ENCODE data around the gene C16orf54.
"Not testable (repeated sequence)": the region's sequence is repeated elsewhere in the genome, so short reads cannot be mapped to it uniquely, and the experiment has no call there.

The C16orf54 gene

GRCh38 chr16:29745853-29746345, at the start of gene C16orf54:
C16orf54 (minus strand) TSS chr16:29745990; CDS start chr16:29744951, 1,039 bp downstream.
- no peak for DNase-seq (ENCODE audit: low read depth, low spot score)
- no peak within 1 kb of the TSS for H3K27ac ChIP-seq

- DNase-seq (ENCODE audit: low read depth, low spot score), result no peak
- H3K27ac ChIP-seq, result no peak overlapping the region
Measured at GRCh38 chr16:29794231-29794710, 48.5 kb upstream of the C16orf54 start.

- H3K27ac ChIP-seq; DNase-seq (ENCODE audit: low read depth, low spot score): not testable (repeated sequence)
Measured at GRCh38 chr16:29793153-29793552, 47.4 kb upstream of the C16orf54 start.

- no peak for DNase-seq (ENCODE audit: low read depth, low spot score)
- peak overlapping the region; percentile 24 for H3K27ac ChIP-seq
Measured at GRCh38 chr16:29791845-29792807, 46.3 kb upstream of the C16orf54 start.

GRCh38 chr16:29790949-29791844, 45.4 kb upstream of the C16orf54 start:
- peak overlapping the region; percentile 24 for H3K27ac ChIP-seq
- DNase-seq (ENCODE audit: low read depth, low spot score), result no peak

GRCh38 chr16:29790183-29790948, 44.6 kb upstream of the C16orf54 start, which contains the start of gene KIF22:
KIF22 (plus strand) TSS chr16:29790751; CDS start chr16:29790760, 9 bp downstream.
- H3K27ac ChIP-seq, result peak within 1 kb of the TSS; percentile 44
- DNase-seq (ENCODE audit: low read depth, low spot score), result peak; percentile 93

- DNase-seq (ENCODE audit: low read depth, low spot score), result no peak
- H3K27ac ChIP-seq, result peak overlapping the region; percentile 44
Measured at GRCh38 chr16:29789775-29790182, 44.0 kb upstream of the C16orf54 start.

GRCh38 chr16:29787155-29787554, 41.4 kb upstream of the C16orf54 start:
- H3K27ac ChIP-seq; DNase-seq (ENCODE audit: low read depth, low spot score): not testable (repeated sequence)

GRCh38 chr16:29784901-29785500, 39.2 kb upstream of the C16orf54 start:
- H3K27ac ChIP-seq, result no peak overlapping the region
- no peak for DNase-seq (ENCODE audit: low read depth, low spot score)

GRCh38 chr16:29784157-29784556, 38.4 kb upstream of the C16orf54 start:
- DNase-seq (ENCODE audit: low read depth, low spot score), result no peak

GRCh38 chr16:29783094-29783953, 37.5 kb upstream of the C16orf54 start:
- H3K27ac ChIP-seq; DNase-seq (ENCODE audit: low read depth, low spot score): not testable (repeated sequence)

More at GRCh38 chr16:29784157-29784556, 38.4 kb upstream of the C16orf54 start:
- H3K27ac ChIP-seq, result no peak overlapping the region

GRCh38 chr16:29779474-29779873, 33.7 kb upstream of the C16orf54 start:
- no peak overlapping the region for H3K27ac ChIP-seq
- no peak for DNase-seq (ENCODE audit: low read depth, low spot score)

- H3K27ac ChIP-seq, result no peak within 1 kb of the TSS
- no peak for DNase-seq (ENCODE audit: low read depth, low spot score)
Measured at GRCh38 chr16:29777576-29778350, 32.0 kb upstream of the C16orf54 start, which contains the start of gene ZG16. ZG16 (plus strand) TSS chr16:29778256; CDS start chr16:29779267, 1,011 bp downstream.

GRCh38 chr16:29775742-29776408, 30.1 kb upstream of the C16orf54 start:
- DNase-seq (ENCODE audit: low read depth, low spot score), result no peak
- no peak overlapping the region for H3K27ac ChIP-seq

GRCh38 chr16:29774730-29775129, 28.9 kb upstream of the C16orf54 start:
- DNase-seq (ENCODE audit: low read depth, low spot score), result no peak
- H3K27ac ChIP-seq, result no peak overlapping the region

GRCh38 chr16:29772330-29772729, 26.5 kb upstream of the C16orf54 start:
- H3K27ac ChIP-seq, result not testable (repeated sequence)

More at GRCh38 chr16:29772330-29772729, 26.5 kb upstream of the C16orf54 start:
- DNase-seq (ENCODE audit: low read depth, low spot score), result not testable (repeated sequence)

Measured in epithelial cell of prostate (primary cell).